Stimulated activated CD4-positive, alpha-beta T cell treated with anti-CD3 and anti-CD28 coated beads, Interleukin-2, amount 100 ng/mL, for 48 hours (primary cell): Measurements from ENCODE around the gene NR2F1.
"Not testable (repeated sequence)": the region's sequence is repeated elsewhere in the genome, so short reads cannot be mapped to it uniquely, and the experiment has no call there.

Source experiments
- DNase-seq, 2 donors: peaks; one replicate each; pipeline ENCODE4 v3.0.0-alpha.2; 2020

Gene NR2F1

GRCh38 chr5:93582677-93583438 is at the start of gene NR2F1:
NR2F1 (plus strand) TSS chr5:93583222; CDS start chr5:93585024, 1,802 bp downstream.
- no peak for DNase-seq

- no peak for DNase-seq
Observed at GRCh38 chr5:93545872-93546271, 37.1 kb upstream of the NR2F1 start.

- not testable (repeated sequence) for DNase-seq
Observed at GRCh38 chr5:93549594-93549993, 33.4 kb upstream of the NR2F1 start.

- DNase-seq, result no peak
Observed at GRCh38 chr5:93557021-93557604, 25.9 kb upstream of the NR2F1 start.

GRCh38 chr5:93566091-93566490 is 16.9 kb upstream of the NR2F1 start:
- no peak for DNase-seq

GRCh38 chr5:93567424-93567823 is 15.6 kb upstream of the NR2F1 start:
- no peak for DNase-seq

GRCh38 chr5:93569300-93570160 is 13.5 kb upstream of the NR2F1 start:
- DNase-seq, result no peak

- no peak for DNase-seq
Observed at GRCh38 chr5:93570294-93571113, 12.5 kb upstream of the NR2F1 start.

- DNase-seq, result no peak
Observed at GRCh38 chr5:93571114-93571949, 11.7 kb upstream of the NR2F1 start.

- no peak for DNase-seq
Observed at GRCh38 chr5:93572101-93572607, 10.9 kb upstream of the NR2F1 start.

- no peak for DNase-seq
Observed at GRCh38 chr5:93572608-93573353, 10.2 kb upstream of the NR2F1 start.

GRCh38 chr5:93573354-93574351 is 9.4 kb upstream of the NR2F1 start:
- DNase-seq, result no peak

- DNase-seq, result no peak
Observed at GRCh38 chr5:93574491-93575305, 8.3 kb upstream of the NR2F1 start.

- DNase-seq, result no peak
Observed at GRCh38 chr5:93575461-93576414, 7.3 kb upstream of the NR2F1 start.

- DNase-seq, result no peak
Observed at GRCh38 chr5:93576994-93577853, 5.8 kb upstream of the NR2F1 start.
